HG03095 (cell line): ENCODE data around the gene CLBA1.

Source experiments
- ATAC-seq: cut with Tn5 transposase; IDR thresholded peaks from one replicate; pipeline ENCODE4 v1.9.1; 2021; ENCODE audit warnings: moderate library complexity; ENCODE audit not compliant: unreplicated experiment

The CLBA1 gene

GRCh38 chr14:104979758-104980610 is 5.6 kb upstream of the CLBA1 start:
- no peak for ATAC-seq

- ATAC-seq, result no peak
These were observed 4.7 kb upstream of the CLBA1 start for GRCh38 chr14:104980611-104981531.

- ATAC-seq, result no peak
These were observed 3.7 kb upstream of the CLBA1 start for GRCh38 chr14:104981699-104982541.

GRCh38 chr14:104982548-104983230 is 2.9 kb upstream of the CLBA1 start:
- ATAC-seq, result no peak

- no peak for ATAC-seq
These were observed 2.3 kb upstream of the CLBA1 start for GRCh38 chr14:104983231-104983721.

GRCh38 chr14:104984056-104984894 is 1.3 kb upstream of the CLBA1 start:
- ATAC-seq, result no peak

GRCh38 chr14:104986487-104987164 is 1.0 kb downstream of the CLBA1 start:
- no peak for ATAC-seq

- ATAC-seq, result no peak
These were observed 3.8 kb downstream of the CLBA1 start for GRCh38 chr14:104989236-104989950.

- no peak for ATAC-seq
These were observed 4.3 kb downstream of the CLBA1 start for GRCh38 chr14:104989951-104990303.

- ATAC-seq, result no peak
These were observed 6.3 kb downstream of the CLBA1 start for GRCh38 chr14:104991896-104992230.

- no peak for ATAC-seq
These were observed 6.9 kb downstream of the CLBA1 start for GRCh38 chr14:104992501-104992900.

- no peak for ATAC-seq
These were observed 7.7 kb downstream of the CLBA1 start for GRCh38 chr14:104993306-104993705.

- no peak for ATAC-seq
These were observed 8.4 kb downstream of the CLBA1 start for GRCh38 chr14:104993808-104994591.

GRCh38 chr14:104994978-104995377 is 9.4 kb downstream of the CLBA1 start:
- ATAC-seq, result no peak

GRCh38 chr14:104996032-104996431 is 10.4 kb downstream of the CLBA1 start:
- no peak for ATAC-seq

- ATAC-seq, result no peak
These were observed 10.9 kb downstream of the CLBA1 start for GRCh38 chr14:104996483-104996882.

- ATAC-seq, result no peak
These were observed 13.2 kb downstream of the CLBA1 start for GRCh38 chr14:104998801-104999200.
